Testis (tissue), 3 donors: ENCODE data around the gene CREBRF. TPM values are rescaled to one million over a fixed set of nuclear protein-coding genes. Genes with fewer than 3 reads are reported as not detected.

Experiments
- DNase-seq: peaks from one replicate; pipeline ENCODE4 v3.0.0-alpha.2; 2019
- H3K27ac ChIP-seq, 2 donors: fragments of 200-600 bp; sonication (generic); one replicate each; pipeline ENCODE4 v1.5.1; 2019
- H3K27me3 ChIP-seq: fragments of 200-600 bp; sonication (generic); one replicate; pipeline ENCODE4 v1.5.1; 2019
- H3K36me3 ChIP-seq: fragments of 200-600 bp; sonication (generic); one replicate; pipeline ENCODE4 v1.5.1; 2017; ENCODE audit warnings: low read depth; ENCODE audit errors: missing control alignments
- H3K4me1 ChIP-seq: fragments of 200-600 bp; sonication (generic); one replicate; pipeline ENCODE4 v1.5.1; 2019
- H3K4me3 ChIP-seq, 2 donors: fragments of 200-600 bp; sonication (generic); one replicate each; pipeline ENCODE4 v1.5.1; 2017 to 2019
- H3K9me3 ChIP-seq: fragments of 200-600 bp; sonication (generic); one replicate; pipeline ENCODE4 v1.5.1; 2017
- CTCF ChIP-seq, 3 experiments: fragments of 450-650 bp in 2 of 3; fragments of 200-600 bp in 1 of 3; sonication (generic) in 1 of 3; IDR thresholded peaks; one replicate each; pipeline ENCODE4 v1.5.1; 2016 to 2019; ENCODE audit warnings: antibody characterized with exemption in 3 of 3, mild to moderate bottlenecking in 2 of 3, moderate library complexity in 1 of 3
- POLR2A ChIP-seq: fragments of 450-650 bp; IDR thresholded peaks from one replicate; pipeline ENCODE4 v1.6.1; 2017; ENCODE audit warnings: antibody characterized with exemption, mild to moderate bottlenecking, moderate library complexity
- WGBS, 2 donors: methylation state at CpG; one replicate each; pipeline ENCODE4 v1.1.5; 2018; 5-methylcytosine and 5-hydroxymethylcytosine counted together
- intact Hi-C: fragments of 100-400 bp; cut with DNase I; formaldehyde crosslinking; loops from one replicate; pipeline ENCODE4 v1.15.1; 2023; ENCODE audit warnings: low total_unique reads
- polyA plus RNA-seq: library from polyadenylated mRNA; stranded (reverse); fragments of 350-450 nt; fragmentation: Illumina TruSeq; extraction: RNeasy Lipid Tissue Mini Kit (QIAGEN cat#74804); gene quantifications from one replicate; pipeline ENCODE4 v1.2.3, GENCODE V29; 2014; ENCODE audit warnings: low read depth, low replicate concordance; ENCODE audit not compliant: insufficient read depth
- total RNA-seq, 2 donors: library from RNA; depleted of rRNA; stranded (reverse); fragments of >200 nt; gene quantifications; one replicate each; pipeline ENCODE4 v1.2.3, GENCODE V29; 2016

The CREBRF gene
- total and polyA plus RNA-seq, 3 donors from 2014 or later: 24.2 to 58.4 (median 55.6) TPM

GRCh38 chr5:173099461-173099860 is 43.3 kb downstream of the CREBRF start:
- peaks cover 5% of the 10 kb centered on the region for H3K4me1 ChIP-seq
- 95 to 100% methylated on average over 1 of the region's 1 CpG for WGBS, 2 donors

DNA sequence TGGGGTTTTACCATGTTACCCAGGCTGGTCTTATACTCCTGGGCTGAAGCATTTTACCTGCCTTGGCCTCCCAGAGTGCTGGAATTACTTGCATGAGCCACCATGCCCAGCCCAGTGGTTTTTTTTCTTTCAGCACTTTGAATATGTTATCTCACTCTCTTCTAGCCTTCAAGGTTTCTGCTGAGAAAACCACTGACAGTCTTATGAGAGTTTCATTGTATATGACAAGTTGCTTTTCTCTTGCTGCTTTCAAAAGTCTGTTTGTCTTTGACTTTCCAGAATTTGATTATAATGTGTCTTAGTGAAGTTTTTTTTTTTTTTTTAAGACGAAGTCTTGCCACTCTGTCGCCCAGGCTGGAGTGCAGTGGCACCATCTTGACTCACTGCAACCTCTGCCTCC is 45.1 kb downstream of the CREBRF start:
- H3K27ac ChIP-seq: no peak overlapping the region
- no peaks in the 10 kb centered on the region for H3K4me1 ChIP-seq
- 43 to 59% methylated on average over 2 of the region's 2 CpGs for WGBS, 2 donors
- no peak overlapping the region for H3K4me3 ChIP-seq
- TF ChIP-seq POLR2A: no peak
- intact Hi-C loops: no loop called here
- DNase-seq: no peak
- H3K9me3 ChIP-seq: no peaks in the 10 kb centered on the region
- no peaks in the 10 kb centered on the region for H3K27me3 ChIP-seq
- no peaks in the 10 kb centered on the region for H3K36me3 ChIP-seq

More at GRCh38 chr5:173099461-173099860, 43.3 kb downstream of the CREBRF start:
- no peaks in the 10 kb centered on the region for H3K27me3 ChIP-seq
- no peak for TF ChIP-seq CTCF (IDR thresholded peaks at IDR 0.05)
- no peak for TF ChIP-seq POLR2A
- H3K27ac ChIP-seq: no peak overlapping the region
- no peak overlapping the region for H3K4me3 ChIP-seq
- no peaks in the 10 kb centered on the region for H3K36me3 ChIP-seq
- intact Hi-C loops: no loop called here
- H3K9me3 ChIP-seq: no peaks in the 10 kb centered on the region
- DNase-seq: no peak

DNA sequence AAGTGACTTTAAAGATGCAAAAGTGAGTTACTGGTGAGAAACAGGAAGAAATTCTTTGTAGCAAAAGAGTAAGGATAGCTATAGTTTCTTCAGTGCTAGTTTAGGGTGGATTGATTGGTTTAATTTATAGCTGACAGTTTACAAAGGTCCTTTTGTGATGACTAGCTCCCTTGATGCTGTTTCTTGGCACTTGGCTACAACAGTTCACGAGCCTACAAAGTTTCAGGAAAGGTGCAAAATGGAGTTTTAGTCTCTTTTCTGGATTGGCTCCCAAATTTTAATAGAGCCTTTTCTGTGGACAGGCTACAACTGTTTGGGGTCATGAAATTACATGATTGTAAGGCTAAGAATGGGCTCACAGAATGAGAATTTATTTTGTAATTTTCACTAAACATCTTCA is 47.3 kb downstream of the CREBRF start:
- no peaks in the 10 kb centered on the region for H3K36me3 ChIP-seq
- 59 to 88% methylated on average over 1 of the region's 1 CpG for WGBS, 2 donors

GRCh38 chr5:173108914-173109313 is 52.8 kb downstream of the CREBRF start:
- H3K4me3 ChIP-seq: no peak overlapping the region
- H3K36me3 ChIP-seq: no peaks in the 10 kb centered on the region
- H3K27ac ChIP-seq: no peak overlapping the region
- WGBS, 2 donors: 62 to 77% methylated on average over 3 of the region's 3 CpGs
- H3K4me1 ChIP-seq: no peaks in the 10 kb centered on the region
- no peaks in the 10 kb centered on the region for H3K27me3 ChIP-seq
- no peaks in the 10 kb centered on the region for H3K9me3 ChIP-seq
- intact Hi-C loops: no loop called here
- no peak for DNase-seq
- TF ChIP-seq POLR2A: no peak
- TF ChIP-seq CTCF (IDR thresholded peaks at IDR 0.05): no peak

More for the DNA sequence above, 47.3 kb downstream of the CREBRF start:
- Histone ChIP-seq H3K4me3 (no peak overlapping the region), H3K4me1 (no peaks in the 10 kb centered on the region), H3K27me3 (no peaks in the 10 kb centered on the region), H3K27ac (no peak overlapping the region), H3K9me3 (no peaks in the 10 kb centered on the region)
- intact Hi-C loops: no loop called here
- TF ChIP-seq CTCF (IDR thresholded peaks at IDR 0.05): no peak
- TF ChIP-seq POLR2A: no peak
- DNase-seq: no peak

DNA sequence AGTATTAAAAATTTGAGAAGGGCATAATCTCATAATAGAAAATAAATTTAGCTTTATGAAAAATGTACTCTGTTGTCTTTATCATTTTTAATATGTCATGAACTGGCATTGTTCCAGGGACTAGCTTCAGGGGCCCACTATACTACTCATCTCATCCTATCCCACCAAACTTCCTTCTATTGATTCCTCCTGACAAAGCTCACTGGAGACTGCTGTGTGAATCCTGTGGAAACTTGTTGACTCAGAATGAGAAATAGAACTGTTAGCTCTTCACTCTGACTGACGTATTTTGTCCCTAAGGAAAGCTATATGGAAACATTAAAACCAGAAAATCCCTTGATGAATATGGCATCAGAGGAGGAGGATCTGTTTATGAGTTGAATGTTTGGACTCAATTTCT is 58.4 kb downstream of the CREBRF start:
- WGBS, 2 donors: 71 to 87% methylated on average over 1 of the region's 1 CpG
- Histone ChIP-seq H3K4me1 (no peaks in the 10 kb centered on the region), H3K9me3 (no peaks in the 10 kb centered on the region), H3K27ac (peak overlapping the region in 1 of 2 donors; percentile 11), H3K4me3 (no peak overlapping the region), H3K27me3 (no peaks in the 10 kb centered on the region), H3K36me3 (no peaks in the 10 kb centered on the region)
- DNase-seq: no peak
- TF ChIP-seq POLR2A: no peak
- TF ChIP-seq CTCF (IDR thresholded peaks at IDR 0.05): no peak
- intact Hi-C loops: no loop called here
